PC-9 (cell line): Measurements from ENCODE around the gene PDE11A.
"Not testable (repeated sequence)": the region's sequence is repeated elsewhere in the genome, so short reads cannot be mapped to it uniquely, and the experiment has no call there.

Source experiments
- CTCF ChIP-seq: fragments of 200-600 bp; sonication (generic); conservative IDR thresholded peaks from 2 replicates; pipeline ENCODE4 v1.6.1; 2017; ENCODE audit warnings: mixed run types, antibody characterized with exemption, mild to moderate bottlenecking, moderate library complexity
- EZH2 ChIP-seq: fragments of 200-600 bp; sonication (generic); IDR thresholded peaks from 2 replicates; pipeline ENCODE4 v1.8.0; 2017; ENCODE audit warnings: antibody characterized with exemption, low read depth

DNA sequence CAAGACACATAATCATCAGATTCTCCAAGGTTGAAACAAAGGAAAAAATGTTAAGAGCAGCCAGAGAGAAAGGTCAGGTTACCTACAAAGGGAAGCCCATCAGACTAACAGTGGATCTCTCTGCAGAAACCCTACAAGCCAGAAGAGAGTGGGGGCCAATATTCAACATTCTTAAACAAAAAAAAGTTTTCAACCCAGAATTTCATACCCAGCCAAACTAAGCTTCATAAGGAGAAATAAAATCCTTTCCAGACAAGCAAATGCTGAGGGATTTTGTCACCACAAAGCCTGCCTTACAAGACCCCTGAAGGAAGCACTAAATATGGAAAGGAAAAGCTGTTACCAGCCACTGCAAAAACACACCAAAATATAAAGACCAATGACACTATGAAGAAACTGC is 39.0 kb downstream of the PDE11A start:
- not testable (repeated sequence) for TF ChIP-seq CTCF, EZH2
